Fibroblast of upper back skin (primary cell): ENCODE measurements around the gene LITAFD.
A peak's percentile ranks its signal among the peaks of the same experiment; 100 is the strongest.
"Not testable (repeated sequence)": the region's sequence is repeated elsewhere in the genome, so short reads cannot be mapped to it uniquely, and the experiment has no call there.

Source experiments
- DNase-seq: peaks from one replicate; pipeline ENCODE4 v3.0.0-alpha.2; 2013

LITAFD gene

DNA sequence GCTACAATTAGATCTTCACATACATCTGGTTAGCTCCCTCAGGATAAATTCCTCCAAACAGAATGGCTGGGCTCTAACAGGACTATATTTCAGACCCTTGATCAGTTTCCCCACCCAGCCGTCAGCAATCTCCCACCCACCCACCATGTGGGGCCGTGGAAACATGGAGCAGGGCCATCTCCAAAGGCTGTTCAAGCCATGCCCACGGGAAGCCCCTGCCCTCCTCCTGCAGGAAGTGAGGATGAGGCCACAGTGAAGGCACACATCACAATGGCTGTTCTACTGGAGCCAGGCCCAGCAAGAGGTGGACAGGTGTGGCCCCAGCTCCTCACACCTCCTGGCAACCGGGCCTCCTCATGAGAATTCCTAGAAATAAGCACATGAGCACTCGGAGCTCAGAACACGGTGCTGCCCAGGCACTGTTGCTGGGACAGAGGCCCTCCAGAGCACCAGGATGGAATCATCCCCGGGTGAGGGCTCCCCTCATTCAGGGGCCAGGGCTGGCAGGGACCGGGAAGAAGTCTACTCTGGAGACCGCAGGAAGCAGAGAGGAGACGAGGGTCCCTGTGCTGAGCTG is at the start of gene LITAFD:
LITAFD (plus strand) TSS at position 311 of the 577 bp plus-strand sequence. CDS start 2,005 bp downstream, outside the sequence.
- no peak for DNase-seq

DNA sequence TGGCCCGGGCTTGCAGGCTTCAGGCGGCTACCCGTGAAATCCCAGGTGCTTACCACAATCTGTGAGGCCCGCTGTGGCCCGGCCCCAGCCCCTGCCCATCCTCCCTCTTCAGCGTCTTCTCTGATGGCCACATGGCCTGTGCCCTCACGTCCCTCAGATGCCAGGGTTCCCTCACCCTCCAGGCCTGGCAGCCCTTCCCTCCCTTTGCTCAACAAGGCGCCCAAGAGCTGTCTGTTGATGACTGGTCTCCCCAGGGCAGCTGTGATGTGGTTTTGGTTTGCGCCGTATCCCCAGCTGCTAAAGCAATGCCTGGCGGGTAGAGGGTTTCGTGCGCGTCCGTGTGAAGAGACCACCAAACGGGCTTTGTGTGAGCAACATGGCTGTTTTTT is 49.4 kb upstream of the LITAFD start:
- DNase-seq = no peak

GRCh38 chr16:8836797-8837196 is 45.4 kb upstream of the LITAFD start:
- not testable (repeated sequence) for DNase-seq

DNA sequence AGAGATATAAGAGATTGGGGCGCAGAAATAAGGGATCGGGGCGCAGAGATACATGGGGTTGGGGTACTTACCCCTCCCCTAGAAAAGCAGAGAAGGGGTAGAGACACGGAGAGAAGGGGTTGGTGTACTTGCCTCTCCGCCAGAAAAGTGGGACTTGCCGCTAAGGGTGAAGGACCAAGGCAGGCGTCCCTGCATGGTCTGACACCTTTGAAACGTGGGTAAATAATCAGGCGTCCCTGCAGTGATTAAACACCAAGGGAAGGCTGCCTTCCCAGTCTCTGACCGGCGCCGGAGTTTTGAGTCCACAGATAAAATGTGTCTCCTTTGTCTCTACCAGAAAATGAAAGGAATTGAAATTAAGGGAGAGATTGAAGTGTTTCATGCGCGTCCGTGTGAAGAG is 44.6 kb upstream of the LITAFD start:
- not testable (repeated sequence) for DNase-seq

DNA sequence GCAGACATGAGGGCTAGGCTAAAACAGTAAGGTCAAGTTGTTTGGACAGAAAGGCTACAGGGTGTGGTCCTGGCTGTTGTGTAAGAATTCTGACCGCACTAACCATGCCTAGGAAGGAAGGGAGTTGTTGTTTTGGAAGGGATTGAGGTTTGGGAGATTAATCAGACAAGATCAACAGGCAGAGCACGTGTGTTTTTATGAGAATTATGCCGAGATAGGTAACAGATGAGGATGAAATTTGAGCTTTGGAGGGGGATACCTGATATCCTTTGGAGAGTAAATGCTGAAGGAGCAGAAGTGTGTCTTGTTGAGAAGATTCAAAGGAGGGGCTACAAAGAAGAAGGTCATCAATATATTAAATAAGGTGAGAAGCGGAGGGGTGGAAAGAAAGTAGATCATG is 40.1 kb upstream of the LITAFD start:
- not testable (repeated sequence) for DNase-seq

- not testable (repeated sequence) for DNase-seq
Observed at GRCh38 chr16:8843296-8843695, 38.9 kb upstream of the LITAFD start.

DNA sequence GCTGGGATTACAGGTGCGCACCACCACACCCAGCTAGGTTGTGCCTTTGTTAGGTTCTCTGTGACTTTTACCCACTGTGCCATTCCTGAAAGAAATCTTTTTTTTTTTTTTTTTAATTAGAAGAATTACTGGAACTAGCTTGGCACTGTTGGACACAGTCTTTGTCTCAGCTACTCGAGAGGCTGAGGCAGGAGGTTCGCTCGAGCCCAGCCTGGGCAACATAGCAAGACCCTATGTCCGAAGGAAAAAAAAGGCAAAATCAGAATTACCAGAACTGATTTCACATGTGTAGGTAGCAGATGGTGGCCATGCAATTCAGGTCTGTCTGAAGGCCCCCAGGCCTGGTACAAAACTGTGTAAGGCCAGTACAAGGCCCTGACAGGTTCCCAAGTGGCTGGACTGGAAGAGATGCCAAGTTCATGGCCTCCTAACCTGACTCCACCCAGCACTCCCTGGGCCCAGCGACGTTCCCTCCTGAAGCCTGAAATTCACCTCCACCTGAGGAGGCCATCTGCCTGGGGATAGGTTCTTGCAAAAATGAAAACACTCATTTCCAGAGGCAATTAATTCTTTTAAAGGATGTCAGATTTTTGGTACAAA is 36.4 kb upstream of the LITAFD start:
- DNase-seq = no peak

- DNase-seq = no peak
Observed at GRCh38 chr16:8846401-8846932, 35.7 kb upstream of the LITAFD start.

DNA sequence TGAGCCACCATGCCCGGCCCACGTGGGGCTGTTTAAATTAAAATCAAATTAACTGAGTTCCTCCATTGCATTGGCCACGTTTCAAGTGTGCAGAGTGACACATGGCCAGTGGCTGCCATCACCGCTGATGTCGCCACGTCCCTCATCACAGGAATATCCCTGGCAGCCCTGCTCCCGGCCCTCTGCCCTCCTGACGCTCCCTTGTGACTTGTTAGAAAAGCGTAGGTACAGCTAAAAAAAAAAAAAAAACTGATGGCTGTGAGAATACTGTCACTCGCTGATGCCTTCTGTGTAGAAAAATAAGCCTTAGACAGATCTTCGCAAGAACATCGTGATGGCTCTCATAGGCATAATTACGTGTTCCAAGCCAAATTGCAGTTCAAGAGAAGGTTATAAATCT is 35.0 kb upstream of the LITAFD start:
- DNase-seq = no peak

DNA sequence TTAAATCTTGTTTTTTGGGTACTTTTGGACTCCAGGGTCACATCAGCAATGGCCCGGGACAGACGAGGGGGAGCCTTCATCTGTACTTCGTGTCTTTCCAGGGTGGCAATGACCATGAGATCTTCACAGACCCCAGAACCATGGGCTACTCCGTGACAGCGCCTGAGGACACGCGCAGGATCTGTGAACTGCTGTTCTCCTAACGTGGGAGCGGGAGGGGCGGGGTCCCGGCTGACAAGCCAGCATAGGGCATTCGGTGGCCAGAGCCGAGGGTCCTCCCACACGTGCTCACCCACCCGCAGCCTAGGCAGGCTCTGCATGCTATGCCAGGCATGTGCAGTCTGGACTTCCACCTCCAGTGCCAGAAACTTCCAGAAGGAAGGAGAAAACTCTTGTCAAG is 34.5 kb upstream of the LITAFD start:
- no peak for DNase-seq

GRCh38 chr16:8848231-8848938 is 33.8 kb upstream of the LITAFD start:
- DNase-seq = no peak

GRCh38 chr16:8848939-8849391 is 33.2 kb upstream of the LITAFD start:
- peak; percentile 75 for DNase-seq

DNA sequence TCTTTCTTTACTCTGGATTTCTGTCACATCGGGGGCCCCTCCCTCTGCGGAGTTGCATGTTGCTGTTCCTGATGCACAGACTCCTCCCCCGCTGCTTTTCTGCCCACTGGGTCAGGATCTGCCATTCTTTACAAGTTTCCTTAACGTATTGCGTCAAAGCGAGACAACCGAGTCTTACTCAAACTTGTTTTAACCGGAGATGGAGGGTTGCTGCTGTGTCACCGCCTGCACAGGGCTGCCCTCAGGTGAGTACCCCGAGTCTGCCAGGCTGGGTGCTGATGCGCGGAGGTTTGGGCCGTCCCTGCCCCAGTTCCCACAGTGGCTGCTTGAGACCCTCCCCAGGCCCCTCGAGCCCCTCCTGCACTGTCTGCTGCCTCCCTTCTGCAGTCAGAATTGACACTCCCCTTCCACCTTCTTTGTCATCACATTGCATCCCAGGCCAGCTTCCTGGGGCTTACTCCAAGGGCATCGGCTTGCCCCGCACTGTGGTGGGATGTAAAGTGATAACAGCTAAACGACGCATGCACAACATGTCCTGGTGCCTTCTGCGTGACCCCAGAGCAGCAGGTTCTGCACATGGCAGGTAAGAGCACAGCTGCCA is 32.6 kb upstream of the LITAFD start:
- DNase-seq = no peak

GRCh38 chr16:8850279-8850885 is 31.8 kb upstream of the LITAFD start:
- DNase-seq = peak; percentile 65

DNA sequence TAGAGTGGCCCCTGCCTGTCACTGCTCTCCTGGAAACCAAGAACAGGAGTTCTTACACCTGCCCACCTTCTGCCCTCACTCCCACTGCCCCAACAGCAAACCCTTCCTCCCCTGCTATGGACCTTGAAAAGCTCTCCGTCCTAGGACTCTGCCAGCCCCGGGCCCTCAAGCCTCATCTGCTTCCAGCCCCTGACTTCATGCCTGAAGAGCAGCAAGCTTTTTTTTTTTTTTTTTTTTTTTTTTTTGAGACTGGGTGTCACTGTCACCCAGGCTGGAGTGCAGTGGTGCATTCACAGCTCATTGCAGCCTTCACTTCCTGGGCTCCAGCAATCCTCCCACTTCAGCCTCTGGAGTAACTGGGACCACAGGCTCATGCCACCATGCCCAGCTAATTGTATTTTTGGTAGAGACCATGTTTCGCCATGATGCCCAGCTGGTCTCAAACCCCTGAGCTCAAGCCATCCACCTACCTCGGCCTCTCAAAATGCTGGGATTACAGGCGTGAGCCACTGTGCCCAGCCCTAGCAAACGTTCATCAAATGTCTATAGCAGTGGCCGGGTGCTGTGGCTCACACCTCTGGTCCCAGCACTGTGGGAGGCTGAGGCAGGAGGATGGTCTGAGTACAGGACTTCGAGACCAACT is 30.3 kb upstream of the LITAFD start:
- no peak for DNase-seq

DNA sequence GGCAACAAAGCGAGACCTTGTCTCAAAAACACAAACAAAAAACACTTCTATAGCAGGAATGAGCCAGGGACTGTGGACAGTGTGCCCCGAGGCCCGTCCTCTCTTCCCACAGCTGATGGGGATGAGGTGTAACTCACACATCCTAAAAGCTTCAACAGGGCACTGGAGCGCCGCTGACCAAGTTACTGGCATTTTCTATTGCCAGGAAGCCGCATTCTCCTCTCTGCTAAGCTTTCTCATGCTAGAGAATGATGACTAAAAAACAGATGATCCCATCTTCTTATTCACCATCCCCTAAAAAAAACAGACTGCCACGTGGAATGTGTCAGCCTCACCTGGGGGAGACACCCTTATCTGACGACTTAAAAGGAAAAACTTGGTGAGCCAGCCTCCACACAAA is 29.6 kb upstream of the LITAFD start:
- DNase-seq = no peak

DNA sequence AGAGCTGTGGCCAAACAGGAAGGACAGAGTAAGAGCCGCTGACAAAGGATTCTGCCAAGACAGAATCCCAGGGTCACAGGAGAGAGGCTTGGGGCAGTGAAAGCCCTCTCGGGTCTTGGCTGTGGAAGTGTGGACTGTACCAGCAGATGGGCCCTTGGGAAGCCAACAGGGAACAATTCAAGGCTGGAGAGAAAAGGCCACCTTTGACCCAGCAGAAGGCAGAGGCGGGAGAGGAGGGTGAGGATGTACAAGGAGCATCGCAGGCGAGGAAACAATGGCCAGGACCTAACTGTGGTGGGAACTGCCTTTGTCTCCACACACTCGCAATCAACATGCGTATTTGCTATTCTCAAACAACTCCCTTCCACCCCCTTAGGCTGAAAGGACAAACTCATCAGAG is 29.0 kb upstream of the LITAFD start:
- DNase-seq = no peak

DNA sequence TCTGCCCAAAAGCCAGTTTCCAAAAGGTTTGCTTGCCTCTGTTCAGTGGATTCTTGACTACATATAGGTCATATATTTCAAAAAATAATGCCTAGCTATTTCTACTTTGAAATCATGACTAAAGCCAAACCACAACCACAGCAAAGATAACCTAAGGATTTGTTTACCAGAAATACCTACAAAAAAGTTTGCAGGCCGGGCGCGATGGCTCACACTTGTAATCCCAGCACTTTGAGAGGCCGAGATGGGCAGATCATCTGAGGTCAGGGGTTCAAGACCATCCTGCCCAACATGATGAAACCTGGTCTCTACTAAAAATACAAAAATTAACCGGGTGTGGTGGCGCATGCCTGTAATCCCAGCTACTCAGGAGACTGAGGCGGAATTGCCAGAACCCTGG is 28.5 kb upstream of the LITAFD start:
- no peak for DNase-seq

GRCh38 chr16:8854298-8854948 is 27.7 kb upstream of the LITAFD start:
- no peak for DNase-seq

- DNase-seq = no peak
Observed at GRCh38 chr16:8855051-8855786, 26.9 kb upstream of the LITAFD start.

- DNase-seq = no peak
Observed at GRCh38 chr16:8855972-8856371, 26.2 kb upstream of the LITAFD start.
